ENCODE measurements around the gene SEMA4D.

SEMA4D gene

GRCh38 chr9:89497978-89498851 lies at the start of gene SEMA4D:
TSS of gene SEMA4D (minus strand) at chr9:89498113. CDS start at chr9:89405456, 92,657 bp downstream.
- no peak for DNase-seq (ENCODE audit: low read depth)

GRCh38 chr9:89547000-89547399 lies 49.1 kb upstream of the SEMA4D start:
- no peak for DNase-seq (ENCODE audit: low read depth)

- no peak for DNase-seq (ENCODE audit: low read depth)
These were observed 46.4 kb upstream of the SEMA4D start for GRCh38 chr9:89544279-89544661.

- DNase-seq (ENCODE audit: low read depth): no peak
These were observed 45.8 kb upstream of the SEMA4D start for GRCh38 chr9:89543621-89544278.

- DNase-seq (ENCODE audit: low read depth): no peak
These were observed 45.2 kb upstream of the SEMA4D start for GRCh38 chr9:89543111-89543510.

- DNase-seq (ENCODE audit: low read depth): no peak
These were observed 44.6 kb upstream of the SEMA4D start for GRCh38 chr9:89542401-89543021.

- DNase-seq (ENCODE audit: low read depth): no peak
These were observed 43.9 kb upstream of the SEMA4D start for GRCh38 chr9:89541798-89542197.

- DNase-seq (ENCODE audit: low read depth): no peak
These were observed 41.5 kb upstream of the SEMA4D start for GRCh38 chr9:89539374-89539773.

- DNase-seq (ENCODE audit: low read depth): no peak
These were observed 41.0 kb upstream of the SEMA4D start for GRCh38 chr9:89538871-89539270.

- DNase-seq (ENCODE audit: low read depth): no peak
These were observed 39.3 kb upstream of the SEMA4D start for GRCh38 chr9:89537166-89537565.

GRCh38 chr9:89536600-89536999 lies 38.7 kb upstream of the SEMA4D start:
- DNase-seq (ENCODE audit: low read depth): no peak

GRCh38 chr9:89536145-89536574 lies 38.2 kb upstream of the SEMA4D start:
- DNase-seq (ENCODE audit: low read depth): no peak

GRCh38 chr9:89535461-89535860 lies 37.5 kb upstream of the SEMA4D start:
- no peak for DNase-seq (ENCODE audit: low read depth)

- no peak for DNase-seq (ENCODE audit: low read depth)
These were observed 36.8 kb upstream of the SEMA4D start for GRCh38 chr9:89534515-89535287.

GRCh38 chr9:89533411-89534095 lies 35.6 kb upstream of the SEMA4D start:
- no peak for DNase-seq (ENCODE audit: low read depth)

- DNase-seq (ENCODE audit: low read depth): no peak
These were observed 35.0 kb upstream of the SEMA4D start for GRCh38 chr9:89532944-89533343.

- no peak for DNase-seq (ENCODE audit: low read depth)
These were observed 34.6 kb upstream of the SEMA4D start for GRCh38 chr9:89532478-89532877.

- DNase-seq (ENCODE audit: low read depth): no peak
These were observed 33.9 kb upstream of the SEMA4D start for GRCh38 chr9:89531766-89532165.

- DNase-seq (ENCODE audit: low read depth): no peak
These were observed 32.8 kb upstream of the SEMA4D start for GRCh38 chr9:89530726-89531125.

- no peak for DNase-seq (ENCODE audit: low read depth)
These were observed 31.5 kb upstream of the SEMA4D start for GRCh38 chr9:89529243-89530035.

GRCh38 chr9:89528540-89528939 lies 30.6 kb upstream of the SEMA4D start:
- no peak for DNase-seq (ENCODE audit: low read depth)

Data from activated T-helper 1 cell treated with Interleukin-2 at 50 U/mL for 16 hours (primary cell).